HepG2 (cell line): ENCODE measurements around the gene GLDN. TPM values are rescaled to one million over a fixed set of nuclear protein-coding genes. Genes with fewer than 3 reads are reported as not detected.

ENCODE experiments used
- ARNT2 ChIP-seq: sonication (generic); formaldehyde crosslinking; IDR thresholded peaks from 2 replicates; pipeline ENCODE4 v1.8.0; 2022; ENCODE audit warnings: mild to moderate bottlenecking, low read depth, missing genetic modification reagents, moderate library complexity
- CERS6 ChIP-seq: sonication (generic); formaldehyde crosslinking; IDR thresholded peaks from 2 replicates; pipeline ENCODE4 v1.5.0; 2020; ENCODE audit warnings: missing genetic modification reagents
- FIP1L1 ChIP-seq: fragments of 200-400 bp; formaldehyde crosslinking; IDR thresholded peaks from 2 replicates; pipeline ENCODE4 v1.6.1; 2018; ENCODE audit warnings: low read depth, mild to moderate bottlenecking, low read length, moderate library complexity, borderline replicate concordance; ENCODE audit not compliant: insufficient read depth
- HNRNPLL ChIP-seq: fragments of 200-400 bp; formaldehyde crosslinking; IDR thresholded peaks from 2 replicates; pipeline ENCODE4 v1.6.1; 2017; ENCODE audit warnings: mild to moderate bottlenecking, low read depth, low read length; ENCODE audit not compliant: poor library complexity, severe bottlenecking
- MAX ChIP-seq: IDR thresholded peaks from 2 replicates; pipeline ENCODE4 v1.6.1; 2012; ENCODE audit warnings: inconsistent platforms
- PBX2 ChIP-seq: IDR thresholded peaks from 2 replicates; pipeline ENCODE4 v1.6.1; 2016; ENCODE audit warnings: control low read depth
- RBM22 ChIP-seq: fragments of 200-400 bp; formaldehyde crosslinking; optimal IDR thresholded peaks from 2 replicates; pipeline ENCODE3; 2017; ENCODE audit warnings: mild to moderate bottlenecking, low read length, moderate library complexity
- RERE ChIP-seq: IDR thresholded peaks from 2 replicates; pipeline ENCODE4 v1.6.1; 2016; ENCODE audit warnings: low read depth, missing genetic modification reagents, missing compliant biosample characterization
- TRIM24 ChIP-seq: sonication (generic); formaldehyde crosslinking; IDR thresholded peaks from 2 replicates; pipeline ENCODE4 v1.8.0; 2022; ENCODE audit warnings: mild to moderate bottlenecking, missing genetic modification reagents
- ZNF136 ChIP-seq: sonication (generic); formaldehyde crosslinking; IDR thresholded peaks from 2 replicates; pipeline ENCODE4 v1.8.1; 2022; ENCODE audit warnings: low read depth, mild to moderate bottlenecking, moderate library complexity, missing genetic modification reagents
- ZNF234 ChIP-seq: sonication (generic); formaldehyde crosslinking; conservative IDR thresholded peaks from 2 replicates; pipeline ENCODE4 v1.5.1; 2020; ENCODE audit warnings: mild to moderate bottlenecking, missing genetic modification reagents
- ZNF251 ChIP-seq: sonication (generic); formaldehyde crosslinking; IDR thresholded peaks from 2 replicates; pipeline ENCODE4 v1.9.0; 2021; ENCODE audit warnings: mild to moderate bottlenecking, missing genetic modification reagents
- ZNF275 ChIP-seq: sonication (generic); formaldehyde crosslinking; IDR thresholded peaks from 2 replicates; pipeline ENCODE4 v1.8.0; 2022; ENCODE audit warnings: missing genetic modification reagents, mild to moderate bottlenecking, inconsistent platforms, borderline replicate concordance
- ZNF329 ChIP-seq: sonication (generic); formaldehyde crosslinking; IDR thresholded peaks from 2 replicates; pipeline ENCODE4 v1.9.0; 2021; ENCODE audit warnings: low read depth, mild to moderate bottlenecking, missing genetic modification reagents
- ZNF367 ChIP-seq: sonication (generic); formaldehyde crosslinking; IDR thresholded peaks from 2 replicates; pipeline ENCODE4 v1.4.0; 2020; ENCODE audit warnings: missing genetic modification reagents, borderline replicate concordance
- ZNF543 ChIP-seq: sonication (generic); formaldehyde crosslinking; IDR thresholded peaks from 2 replicates; pipeline ENCODE4 v1.4.0; 2020; ENCODE audit warnings: mild to moderate bottlenecking, missing genetic modification reagents
- ZNF550 ChIP-seq: sonication (generic); formaldehyde crosslinking; IDR thresholded peaks from 2 replicates; pipeline ENCODE4 v1.4.0; 2020; ENCODE audit warnings: mild to moderate bottlenecking, missing genetic modification reagents, borderline replicate concordance
- ZNF597 ChIP-seq: sonication (generic); formaldehyde crosslinking; IDR thresholded peaks from 2 replicates; pipeline ENCODE4 v1.5.0; 2020; ENCODE audit warnings: missing genetic modification reagents
- polyA plus RNA-seq, 8 experiments: library from polyadenylated mRNA; depleted of rRNA in 3 of 8; stranded (reverse) in 7 of 8; unstranded in 1 of 8; fragments of >200 nt; fragmentation: Illumina TruSeq in 4 of 8; extraction: Trizol in 4 of 8; gene quantifications; 2 replicates each; pipeline versions ENCODE4 v1.2.1 to v1.2.3, GENCODE V29; 2011 to 2016; ENCODE audit warnings: low read depth in 4 of 8, missing spikeins in 1 of 8, mixed read lengths in 1 of 8; ENCODE audit not compliant: insufficient read depth in 1 of 8
- total RNA-seq, 5 experiments: library from RNA; depleted of rRNA; stranded (reverse); fragments of >200 nt; fragmentation: Illumina TruSeq; extraction: Trizol; gene quantifications; 2 replicates each; pipeline ENCODE4 v1.2.3, GENCODE V29; 2016; ENCODE audit warnings: low read depth in 1 of 5

Gene GLDN
- total and polyA plus RNA-seq, 2 of the 13 experiments (the other 11 are each of a cell fraction or from before 2014, with no cell fraction given), result 0.86 to 1.0 TPM

GRCh38 chr15:51318382-51319150 is 22.9 kb upstream of the GLDN start (continued):
- TF ChIP-seq HNRNPLL, result no peak
- TF ChIP-seq ZNF136 (CRISPR knock-in tag), result 0 out of 2 replicates have a peak, but pooled peaks have one; percentile 78
- no peak for TF ChIP-seq FIP1L1
- TF ChIP-seq ZNF234 (CRISPR knock-in tag), result no peak
- TF ChIP-seq ZNF329 (CRISPR knock-in tag), result no peak
- peak; percentile 15 for TF ChIP-seq MAX
- 0 out of 2 replicates have a peak, but pooled peaks have one; percentile 30 for TF ChIP-seq ZNF275 (CRISPR knock-in tag)
- no peak for TF ChIP-seq ZNF367
- no peak for TF ChIP-seq RBM22
- TF ChIP-seq ZNF543 (CRISPR knock-in tag), result no peak
- no peak for TF ChIP-seq ZNF597 (CRISPR knock-in tag)
- no peak for TF ChIP-seq TRIM24 (CRISPR knock-in tag)
- TF ChIP-seq ZNF550 (CRISPR knock-in tag), result no peak
- no peak for TF ChIP-seq RERE (CRISPR knock-in tag)
- no peak for TF ChIP-seq PBX2 (CRISPR knock-in tag)
- no peak for TF ChIP-seq CERS6 (CRISPR knock-in tag)
- no peak for TF ChIP-seq ARNT2 (CRISPR knock-in tag)
- TF ChIP-seq ZNF251 (CRISPR knock-in tag), result no peak
